ACC112 (cell line): ENCODE results near the gene COX5B.
"Not testable (repeated sequence)": the region's sequence is repeated elsewhere in the genome, so short reads cannot be mapped to it uniquely, and the experiment has no call there.

Experiments used
- H2AFZ ChIP-seq: fragments of 200-600 bp; sonication (generic); one replicate; pipeline ENCODE4 v1.6.0; 2017; ENCODE audit warnings: antibody characterized with exemption, low read length; ENCODE audit not compliant: unreplicated experiment
- H3K27ac ChIP-seq: fragments of 200-600 bp; sonication (generic); 2 replicates; pipeline ENCODE4 v1.5.1; 2014; ENCODE audit warnings: low read depth, mild to moderate bottlenecking, antibody characterized with exemption, low read length, moderate library complexity
- H3K27me3 ChIP-seq: fragments of 200-600 bp; sonication (generic); 2 replicates; pipeline ENCODE4 v1.6.1; 2014; ENCODE audit warnings: mild to moderate bottlenecking, antibody characterized with exemption, low read length, moderate library complexity, mixed read lengths; ENCODE audit not compliant: insufficient read depth
- H3K36me3 ChIP-seq: fragments of 200-600 bp; sonication (generic); 2 replicates; pipeline ENCODE4 v1.6.1; 2016; ENCODE audit warnings: mild to moderate bottlenecking, antibody characterized with exemption, low read length, moderate library complexity, mixed read lengths; ENCODE audit not compliant: insufficient read depth
- H3K4me1 ChIP-seq: fragments of 200-600 bp; sonication (generic); one replicate; pipeline ENCODE4 v1.6.1; 2016; ENCODE audit warnings: low read length, mixed read lengths; ENCODE audit not compliant: insufficient read depth, unreplicated experiment, control insufficient read depth
- H3K4me3 ChIP-seq: fragments of 200-600 bp; sonication (generic); 2 replicates; pipeline ENCODE4 v1.5.1; 2014; ENCODE audit warnings: mild to moderate bottlenecking, low read depth, low read length
- H3K79me2 ChIP-seq: fragments of 200-600 bp; sonication (generic); one replicate; pipeline ENCODE4 v1.6.0; 2016; ENCODE audit warnings: low read length; ENCODE audit not compliant: control insufficient read depth, unreplicated experiment, insufficient read depth

COX5B gene, protein sequence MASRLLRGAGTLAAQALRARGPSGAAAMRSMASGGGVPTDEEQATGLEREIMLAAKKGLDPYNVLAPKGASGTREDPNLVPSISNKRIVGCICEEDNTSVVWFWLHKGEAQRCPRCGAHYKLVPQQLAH

DNA sequence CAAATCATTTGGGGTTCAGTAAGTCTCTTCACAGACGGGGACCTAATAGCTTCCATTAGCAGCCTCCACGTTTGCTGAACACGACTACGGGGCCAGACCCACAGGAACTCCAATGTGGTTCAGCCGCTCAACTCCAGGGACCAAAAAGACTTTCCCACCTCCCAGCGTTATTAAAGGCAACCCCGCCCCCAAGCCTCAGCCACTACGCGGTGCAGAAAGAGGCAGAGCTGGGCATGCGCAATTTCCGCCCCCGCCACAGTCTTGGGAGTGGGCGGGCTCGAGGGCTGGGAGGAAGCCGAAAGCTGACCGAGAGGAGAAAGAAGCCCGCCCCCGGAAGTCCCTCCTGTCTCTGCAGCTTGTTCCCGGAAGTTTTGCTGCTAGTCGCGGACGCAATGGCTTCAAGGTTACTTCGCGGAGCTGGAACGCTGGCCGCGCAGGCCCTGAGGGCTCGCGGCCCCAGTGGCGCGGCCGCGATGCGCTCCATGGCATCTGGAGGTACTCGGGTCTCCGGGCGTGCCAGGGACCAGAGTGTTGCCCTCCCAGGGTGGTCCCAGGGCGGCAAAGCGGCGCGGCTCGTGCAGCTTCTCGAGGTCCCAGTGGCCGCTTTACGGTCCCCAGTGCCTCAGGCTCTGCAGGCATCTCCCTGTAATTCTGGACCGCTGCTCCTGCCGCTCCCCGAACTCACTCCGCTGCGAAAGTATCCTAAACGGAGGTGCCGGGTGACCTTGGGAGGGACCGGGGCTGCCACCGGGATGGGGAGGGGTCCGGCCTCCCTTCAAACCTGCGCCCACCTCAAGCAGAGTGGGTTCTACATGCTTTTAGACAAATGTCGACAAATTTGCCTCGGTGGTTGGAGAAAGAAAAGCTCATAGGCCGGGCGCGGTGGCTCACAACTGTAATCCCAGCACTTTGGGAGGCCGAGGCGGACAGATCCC lies at the start of gene COX5B:
COX5B (plus strand) TSS at position 368 of the 935 bp plus-strand sequence; CDS start at position 393, 25 bp downstream.
- peaks cover 11% of the 10 kb centered on the region for H3K36me3 ChIP-seq
- H3K27ac ChIP-seq = peak within 1 kb of the TSS; percentile 43
- H3K79me2 ChIP-seq = peaks cover 14% of the 10 kb centered on the region
- peaks cover 5% of the 10 kb centered on the region for H3K4me1 ChIP-seq
- no peaks in the 10 kb centered on the region for H3K27me3 ChIP-seq
- H2AFZ ChIP-seq = peak within 1 kb of the TSS; percentile 89
- peak within 1 kb of the TSS; percentile 95 for H3K4me3 ChIP-seq

DNA sequence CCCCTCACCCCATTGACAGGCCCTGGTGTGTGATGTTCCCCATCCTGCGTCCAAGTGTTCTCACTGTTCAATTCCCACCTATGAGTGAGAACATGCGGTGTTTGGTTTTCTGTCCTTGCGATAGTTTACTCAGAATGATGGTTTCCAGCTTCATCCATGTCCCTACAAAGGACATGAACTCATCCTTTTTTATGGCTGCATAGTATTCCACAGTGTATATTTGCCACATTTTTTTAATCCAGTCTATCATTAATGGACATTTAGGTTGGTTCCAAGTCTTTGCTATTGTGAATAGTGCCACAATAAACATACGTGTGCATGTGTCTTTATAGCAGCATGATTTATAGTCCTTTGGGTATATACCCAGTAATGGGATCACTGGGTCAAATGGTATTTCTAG lies 49.7 kb upstream of the COX5B start:
- not testable (repeated sequence) for H3K79me2 ChIP-seq, H3K36me3 ChIP-seq, H3K27me3 ChIP-seq, H3K4me1 ChIP-seq, H3K4me3 ChIP-seq, H3K27ac ChIP-seq, H2AFZ ChIP-seq

DNA sequence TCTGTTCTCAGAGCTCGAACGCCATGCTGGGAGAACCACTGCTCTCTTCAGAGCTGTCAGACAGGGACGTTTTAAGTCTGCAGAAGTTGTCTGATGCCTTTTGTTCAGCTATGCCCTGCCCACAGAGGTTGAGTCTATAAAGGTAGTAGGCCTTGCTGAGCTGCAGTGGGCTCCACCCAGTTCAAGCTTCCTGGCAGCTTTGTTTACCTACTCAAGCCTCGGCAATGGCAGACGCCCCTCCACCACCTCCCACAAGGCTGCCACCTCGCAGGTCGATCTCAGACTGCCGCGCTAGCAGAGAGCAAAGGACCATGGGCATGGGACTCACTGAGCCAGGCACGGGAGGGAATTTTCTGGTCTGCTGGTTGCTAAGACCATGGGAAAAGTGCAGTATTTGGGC lies 44.3 kb upstream of the COX5B start:
- H3K79me2 ChIP-seq, H3K27me3 ChIP-seq, H3K4me3 ChIP-seq, H2AFZ ChIP-seq, H3K27ac ChIP-seq, H3K36me3 ChIP-seq, H3K4me1 ChIP-seq: not testable (repeated sequence)

DNA sequence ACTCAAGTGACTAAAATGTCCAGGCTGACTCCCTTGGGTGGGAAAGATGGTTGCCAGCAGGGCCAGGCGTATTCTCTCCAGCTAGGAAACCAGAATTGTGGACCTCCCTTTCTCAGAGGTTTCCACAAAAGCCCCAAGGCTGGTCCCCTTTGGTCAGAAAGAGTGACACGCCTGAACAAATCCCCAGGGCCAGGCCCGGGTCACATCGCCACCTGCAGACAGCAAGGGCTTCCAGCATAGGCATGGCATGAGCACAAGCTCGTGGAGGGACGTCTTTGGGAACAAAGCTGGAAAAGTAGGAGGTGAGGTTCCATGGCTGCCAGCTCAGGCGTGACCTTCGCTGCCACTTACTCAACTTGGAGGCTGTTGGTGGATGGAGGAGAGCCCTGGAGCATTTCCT lies 40.8 kb upstream of the COX5B start:
- not testable (repeated sequence) for H3K4me3 ChIP-seq, H3K4me1 ChIP-seq, H3K79me2 ChIP-seq, H3K27ac ChIP-seq, H3K27me3 ChIP-seq, H2AFZ ChIP-seq, H3K36me3 ChIP-seq

DNA sequence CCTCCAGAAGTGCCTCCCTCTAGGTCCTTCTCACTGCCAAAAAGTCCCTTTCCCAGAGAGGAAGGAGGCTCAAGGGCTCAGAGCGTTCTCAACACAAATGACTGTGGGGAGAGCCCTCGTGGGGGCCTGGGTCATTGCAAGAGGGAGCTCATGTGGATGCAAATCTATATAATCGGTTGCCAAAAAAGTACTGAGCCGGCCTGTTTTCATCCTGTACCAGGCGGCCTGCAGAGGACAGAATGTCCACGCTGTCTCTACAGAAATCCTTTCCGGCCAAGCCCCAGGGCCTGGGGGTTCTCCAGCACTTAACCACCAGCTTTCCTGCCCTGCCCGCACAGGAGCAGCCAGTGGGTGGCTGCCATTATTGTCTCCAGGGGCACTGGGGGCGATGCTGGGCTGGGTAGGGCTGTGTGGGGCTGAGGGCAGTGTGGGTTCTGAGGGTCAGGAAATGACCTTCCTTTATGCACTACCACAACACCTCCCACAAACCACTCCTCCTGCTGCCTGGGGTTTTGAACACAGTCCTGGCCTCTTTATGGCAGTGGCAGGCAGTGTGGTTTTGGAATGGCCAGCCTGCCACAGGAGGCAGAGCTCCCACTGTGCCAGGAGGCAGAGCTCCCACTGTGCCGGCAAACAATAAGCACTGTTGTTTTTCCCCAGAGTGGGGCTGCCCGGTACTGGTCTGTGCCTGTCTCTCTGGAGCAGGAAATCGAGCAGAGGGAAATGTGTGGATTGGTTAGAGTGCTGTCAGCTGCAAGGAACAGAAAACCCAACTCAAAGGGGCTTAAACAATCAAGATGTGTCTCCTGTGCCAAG lies 40.1 kb upstream of the COX5B start:
- not testable (repeated sequence) for H3K27ac ChIP-seq, H3K36me3 ChIP-seq, H3K79me2 ChIP-seq, H2AFZ ChIP-seq, H3K4me3 ChIP-seq, H3K4me1 ChIP-seq, H3K27me3 ChIP-seq

DNA sequence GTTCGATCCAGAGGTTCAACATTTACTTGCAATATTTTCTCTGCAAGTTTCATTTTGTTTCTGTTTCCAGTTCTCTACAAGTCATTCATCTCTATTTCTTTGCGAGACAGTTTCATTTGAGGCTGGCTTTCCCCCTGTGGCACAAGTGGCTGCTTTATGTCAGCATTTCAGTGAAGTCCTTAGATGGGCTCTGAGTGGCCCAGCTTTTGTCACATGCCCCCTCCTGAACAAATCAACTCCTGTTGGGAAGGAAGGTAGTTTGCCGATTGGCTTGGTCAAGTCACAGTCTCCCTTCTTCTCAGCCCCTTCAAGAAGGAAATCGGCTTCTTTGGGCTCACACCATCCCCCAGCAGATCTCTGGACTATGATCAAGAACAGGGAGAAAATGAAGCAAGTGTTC lies 37.1 kb upstream of the COX5B start:
- H3K4me3 ChIP-seq, H3K79me2 ChIP-seq, H3K27ac ChIP-seq, H2AFZ ChIP-seq, H3K36me3 ChIP-seq, H3K27me3 ChIP-seq, H3K4me1 ChIP-seq: not testable (repeated sequence)

DNA sequence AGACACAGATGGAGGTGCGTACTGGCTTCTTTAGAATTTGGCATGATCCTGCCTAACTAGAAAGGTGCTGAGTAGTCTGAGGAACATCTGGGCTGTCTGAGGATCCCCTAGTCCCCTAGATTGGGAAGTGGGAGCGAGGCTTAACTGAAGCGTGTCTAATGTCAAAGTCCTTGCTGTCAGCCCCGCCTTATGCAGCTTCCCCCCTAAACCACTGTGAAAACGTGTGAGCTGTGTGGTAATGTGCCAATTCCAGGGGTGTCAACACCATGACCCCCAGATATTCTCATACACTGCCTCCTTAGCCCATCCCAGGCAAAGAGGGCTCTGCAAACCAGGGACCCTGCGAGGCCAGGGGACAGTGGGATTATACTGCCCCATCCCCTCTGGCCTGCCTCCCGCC lies 34.0 kb upstream of the COX5B start:
- not testable (repeated sequence) for H3K36me3 ChIP-seq, H3K4me1 ChIP-seq

DNA sequence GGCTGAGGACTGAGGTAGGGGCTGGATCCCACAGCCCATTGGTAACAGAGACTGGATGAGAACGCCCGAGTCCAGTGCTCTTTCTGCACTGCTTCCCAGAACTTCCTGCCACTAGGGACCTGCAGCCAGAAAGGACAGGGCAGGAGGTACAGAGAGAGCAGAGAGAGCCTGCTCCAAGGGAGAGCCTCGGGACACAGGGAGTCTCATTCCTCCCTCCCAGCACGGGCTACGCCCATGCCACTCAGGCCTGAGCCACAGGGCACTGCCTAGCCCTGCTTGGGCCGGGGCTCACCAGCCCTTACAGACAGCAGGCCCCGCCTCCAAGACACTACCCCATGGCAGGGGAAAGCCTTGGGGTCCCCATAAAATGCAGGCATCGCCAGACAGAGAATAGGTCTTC lies 30.1 kb upstream of the COX5B start:
- H3K27me3 ChIP-seq, H3K4me3 ChIP-seq, H3K79me2 ChIP-seq, H2AFZ ChIP-seq, H3K36me3 ChIP-seq, H3K27ac ChIP-seq, H3K4me1 ChIP-seq: not testable (repeated sequence)

More for the DNA sequence above, 34.0 kb upstream of the COX5B start:
- H3K4me3 ChIP-seq, H3K27ac ChIP-seq, H2AFZ ChIP-seq, H3K79me2 ChIP-seq, H3K27me3 ChIP-seq: not testable (repeated sequence)

DNA sequence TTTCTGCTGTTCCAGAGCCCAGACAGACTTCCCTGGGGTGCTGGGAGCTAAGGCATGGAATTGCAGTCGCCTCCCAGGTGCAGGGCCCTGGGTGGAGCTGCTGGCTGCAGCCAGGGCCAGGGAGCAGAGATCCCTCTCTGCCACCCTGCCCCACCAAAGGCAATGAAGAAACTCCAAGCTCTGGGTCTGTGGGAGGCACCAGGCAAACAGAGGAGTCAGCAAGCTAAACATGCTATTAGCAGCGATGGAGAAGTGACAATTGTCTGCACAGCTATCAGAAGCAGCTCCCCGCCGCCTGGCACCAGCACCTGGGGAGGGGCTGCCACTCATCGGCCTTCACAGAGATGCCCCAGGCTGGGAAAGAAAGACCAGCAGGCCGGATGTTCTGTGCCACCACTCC lies 28.0 kb upstream of the COX5B start:
- no peak overlapping the region for H3K4me3 ChIP-seq
- no peaks in the 10 kb centered on the region for H3K36me3 ChIP-seq
- H3K27me3 ChIP-seq = no peaks in the 10 kb centered on the region
- H3K27ac ChIP-seq = no peak overlapping the region
- no peaks in the 10 kb centered on the region for H3K4me1 ChIP-seq
- no peaks in the 10 kb centered on the region for H3K79me2 ChIP-seq
- H2AFZ ChIP-seq = no peak overlapping the region

DNA sequence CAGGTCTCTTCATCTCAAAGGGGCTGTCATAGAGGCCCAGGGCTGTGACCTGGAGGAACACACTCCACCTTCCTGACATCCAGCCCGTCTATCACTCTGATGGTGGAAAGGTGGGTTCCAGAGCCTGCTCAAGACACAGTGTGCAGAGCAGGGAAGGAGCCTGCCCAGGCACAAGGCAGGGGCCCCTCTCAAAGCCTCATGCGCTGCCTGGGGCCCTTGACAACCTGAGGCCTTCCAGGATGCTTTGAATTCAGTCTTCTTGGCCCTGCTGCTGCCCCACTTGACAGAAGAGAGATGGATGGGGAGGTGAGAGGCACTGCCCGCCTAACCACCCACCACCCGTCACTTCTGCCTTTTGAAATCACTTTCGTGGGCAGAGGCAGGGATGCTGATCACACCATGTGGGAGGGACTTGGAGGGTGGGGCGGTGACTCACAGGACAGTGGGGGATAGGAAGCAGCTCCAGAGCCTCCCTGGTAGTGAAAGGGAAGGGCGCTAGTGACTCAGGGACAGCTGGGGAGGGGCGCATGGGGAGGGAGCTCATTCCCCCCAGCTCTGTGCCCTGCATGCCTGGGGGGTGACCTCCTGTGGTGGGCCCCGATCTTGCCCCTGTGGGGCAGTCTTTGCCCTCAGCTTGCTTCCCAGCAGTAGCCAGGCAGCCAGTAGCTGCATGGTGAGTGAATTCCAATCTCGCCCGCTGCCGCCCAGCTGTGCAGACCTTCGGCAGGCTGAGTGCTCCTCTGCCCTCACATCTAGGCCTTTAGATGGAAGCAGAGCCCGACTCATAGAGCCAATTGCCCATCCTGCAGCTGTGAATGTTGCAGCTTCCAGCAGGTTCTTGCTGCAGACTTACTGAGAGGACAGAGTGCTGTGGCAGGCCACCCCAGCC lies 26.7 kb upstream of the COX5B start:
- not testable (repeated sequence) for H3K79me2 ChIP-seq, H3K36me3 ChIP-seq, H3K4me1 ChIP-seq, H3K4me3 ChIP-seq, H2AFZ ChIP-seq, H3K27me3 ChIP-seq, H3K27ac ChIP-seq
